GM12801 (cell line): ENCODE results near the gene OSBP2.

Experiments
- CTCF ChIP-seq: IDR thresholded peaks from one replicate; pipeline ENCODE4 v1.5.1; 2011; ENCODE audit warnings: control low read depth; ENCODE audit not compliant: insufficient read length; ENCODE audit errors: extremely low read depth

Gene OSBP2

DNA sequence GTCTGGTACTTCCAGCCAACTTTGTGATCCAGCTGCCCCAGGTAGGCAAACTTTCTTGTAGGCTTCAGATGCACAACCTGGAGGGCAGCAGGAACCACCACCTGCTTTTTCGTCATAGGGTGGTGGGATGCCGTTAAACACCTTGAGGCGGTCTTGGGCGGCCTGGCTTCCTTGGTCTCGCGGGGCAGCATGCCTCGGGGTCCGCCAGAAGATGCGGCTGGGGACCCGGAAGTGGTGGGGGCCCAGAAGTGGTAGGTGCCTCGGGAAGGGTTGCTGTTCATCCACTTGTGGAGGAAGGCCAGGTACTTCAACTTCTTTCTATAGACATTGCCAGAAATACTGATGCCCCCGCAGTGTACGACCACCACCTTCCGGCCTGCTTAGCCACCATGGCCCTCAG, 40.3 kb upstream of the OSBP2 start:
- TF ChIP-seq CTCF = no peak

DNA sequence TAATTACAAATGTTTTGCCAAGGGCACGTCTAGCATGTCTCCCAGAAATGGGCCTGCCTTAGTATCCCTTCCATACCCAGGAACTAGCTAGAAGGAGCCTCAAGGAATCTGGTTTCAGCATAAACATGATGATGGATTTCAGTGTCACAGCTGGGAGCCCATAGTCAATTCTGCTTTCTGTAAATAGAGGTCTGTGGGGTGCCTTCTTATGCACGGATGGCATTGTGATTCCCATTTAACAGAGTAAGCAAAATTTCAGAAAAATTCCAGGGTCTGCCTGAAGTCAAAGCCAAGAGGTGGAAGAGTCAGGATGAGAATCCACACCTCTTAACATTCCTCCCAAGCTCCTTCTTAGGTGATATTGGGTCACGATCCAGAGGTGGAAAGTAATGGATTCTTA, 39.1 kb upstream of the OSBP2 start:
- no peak for TF ChIP-seq CTCF

GRCh38 chr22:30662040-30662439, 32.6 kb upstream of the OSBP2 start:
- no peak for TF ChIP-seq CTCF

DNA sequence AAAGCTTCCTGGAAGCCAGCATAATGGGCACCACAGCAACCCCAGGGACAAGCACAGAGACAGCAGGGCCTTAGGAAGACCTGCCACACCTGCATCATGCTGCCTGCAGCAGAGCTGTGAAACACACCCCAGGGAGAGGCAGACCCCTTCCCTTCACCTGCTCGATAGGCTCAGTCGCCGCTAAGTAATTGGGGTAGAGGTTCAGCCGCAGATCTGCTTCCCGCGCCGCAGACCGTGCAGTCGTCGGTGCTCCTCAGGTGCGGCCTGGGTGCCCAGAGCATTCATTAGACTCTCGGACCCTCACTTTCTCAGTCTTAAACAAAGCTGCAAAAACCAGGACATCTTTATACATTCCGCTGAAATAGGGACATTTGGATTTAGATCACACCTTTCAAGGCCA, 29.9 kb upstream of the OSBP2 start:
- no peak for TF ChIP-seq CTCF

GRCh38 chr22:30665266-30665665, 29.4 kb upstream of the OSBP2 start:
- TF ChIP-seq CTCF = no peak

- TF ChIP-seq CTCF = no peak
Measured at GRCh38 chr22:30665786-30666185, 28.9 kb upstream of the OSBP2 start.

- TF ChIP-seq CTCF = no peak
Measured at GRCh38 chr22:30667107-30667493, 27.6 kb upstream of the OSBP2 start.

GRCh38 chr22:30667494-30668385, 26.9 kb upstream of the OSBP2 start, which contains the start of gene DUSP18:
Gene DUSP18 (minus strand): TSS chr22:30667875. CDS start chr22:30664003, 3,872 bp downstream.
- TF ChIP-seq CTCF = no peak
